IMR-90 (cell line): ENCODE measurements around the gene SYN1. TPM values are rescaled to one million over a fixed set of nuclear protein-coding genes. Genes with fewer than 3 reads are reported as not detected.

Source experiments
- ATAC-seq: fragments of 200-7000 bp; cut with Tn5 transposase; 2 replicates; pipeline ENCODE4 v1.9.1; 2020; ENCODE audit warnings: low read depth, mild to moderate bottlenecking, moderate library complexity
- BruUV-seq: library from RNA; stranded (reverse); fragments of 400-500 nt; replicated peaks from 2 replicates; lab custom pipeline; 2021; lab: Mats Ljungman, UMichigan
- CTCF ChIA-PET: fragments of 300-600 bp; formaldehyde crosslinking; extraction: SDS; loops from one replicate; lab custom pipeline; 2021; ENCODE audit warnings: antibody characterized with exemption; lab: Yijun Ruan, JAX
- POLR2A ChIA-PET: fragments of 300-600 bp; sonication (Branson Sonifier 250); formaldehyde crosslinking; loops from one replicate; lab custom pipeline; 2022; ENCODE audit warnings: antibody characterized with exemption; ENCODE audit not compliant: unreplicated experiment; lab: Charles Lee
- DNase-seq: peaks from one replicate; pipeline ENCODE4 v3.0.0; 2013
- H2AFZ ChIP-seq: replicated peaks from 2 replicates; pipeline ENCODE3; 2013; ENCODE audit warnings: low read length, mild to moderate bottlenecking; ENCODE audit not compliant: poor library complexity
- H2AK5ac ChIP-seq: 2 replicates; pipeline ENCODE4 v1.6.1; 2013; ENCODE audit warnings: low read depth, low read length, inconsistent platforms
- H2AK9ac ChIP-seq: replicated peaks from 2 replicates; pipeline ENCODE3; 2013; ENCODE audit warnings: mild to moderate bottlenecking, low read depth, low read length, moderate library complexity; ENCODE audit not compliant: poor library complexity
- H2BK120ac ChIP-seq: 2 replicates; pipeline ENCODE4 v1.6.1; 2013; ENCODE audit warnings: low read depth, low read length, inconsistent platforms
- H2BK15ac ChIP-seq: 3 replicates; pipeline ENCODE4 v1.6.1; 2013; ENCODE audit warnings: low read depth, low read length, inconsistent platforms
- H2BK20ac ChIP-seq: 2 replicates; pipeline ENCODE4 v1.6.1; 2013; ENCODE audit warnings: low read depth, mild to moderate bottlenecking, inconsistent platforms, low read length, moderate library complexity
- H2BK5ac ChIP-seq: 2 replicates; pipeline ENCODE4 v1.6.1; 2013; ENCODE audit warnings: mild to moderate bottlenecking, low read depth, low read length, inconsistent platforms; ENCODE audit not compliant: poor library complexity, severe bottlenecking
- H3K14ac ChIP-seq: replicated peaks from 2 replicates; pipeline ENCODE4 v1.6.1; 2013; ENCODE audit warnings: low read depth, low read length, inconsistent platforms
- H3K18ac ChIP-seq: 2 replicates; pipeline ENCODE4 v1.6.1; 2013; ENCODE audit warnings: low read depth, low read length, control low read depth
- H3K23ac ChIP-seq: 2 replicates; pipeline ENCODE4 v1.6.1; 2013; ENCODE audit warnings: low read depth, low read length, inconsistent platforms
- H3K27ac ChIP-seq: 2 replicates; pipeline ENCODE4 v1.5.1; 2013; ENCODE audit warnings: mild to moderate bottlenecking, control low read depth, low read length; ENCODE audit not compliant: insufficient read depth
- H3K27me3 ChIP-seq: 2 replicates; pipeline ENCODE4 v1.6.1; 2013; ENCODE audit warnings: low read length; ENCODE audit not compliant: control insufficient read depth, insufficient read depth
- H3K36me3 ChIP-seq: 2 replicates; pipeline ENCODE4 v1.6.1; 2013; ENCODE audit warnings: low read length, mixed read lengths; ENCODE audit not compliant: control insufficient read depth, insufficient read depth
- H3K4ac ChIP-seq: 2 replicates; pipeline ENCODE4 v1.6.1; 2013; ENCODE audit warnings: low read depth, low read length, inconsistent platforms
- H3K4me1 ChIP-seq: 2 replicates; pipeline ENCODE4 v1.6.1; 2013; ENCODE audit warnings: low read length, mixed read lengths; ENCODE audit not compliant: control insufficient read depth, insufficient read depth
- H3K4me2 ChIP-seq: 2 replicates; pipeline ENCODE4 v1.6.1; 2013; ENCODE audit warnings: low read depth, mild to moderate bottlenecking, control low read depth, low read length, moderate library complexity
- H3K4me3 ChIP-seq: 2 replicates; pipeline ENCODE4 v1.5.1; 2013; ENCODE audit warnings: low read depth, mild to moderate bottlenecking, control low read depth, low read length, moderate library complexity; ENCODE audit not compliant: insufficient read depth
- H3K56ac ChIP-seq: 2 replicates; pipeline ENCODE4 v1.6.1; 2013; ENCODE audit warnings: low read length, inconsistent platforms; ENCODE audit not compliant: insufficient read depth; ENCODE audit errors: extremely low read depth
- H3K79me1 ChIP-seq, 2 experiments: 2 replicates each; pipeline ENCODE4 v1.6.1; 2013; ENCODE audit warnings: low read length in 2 of 2, inconsistent platforms in 1 of 2, low read depth in 1 of 2
- H3K9ac ChIP-seq: 2 replicates; pipeline ENCODE4 v1.6.1; 2013; ENCODE audit warnings: low read depth, low read length, control low read depth
- H3K9me1 ChIP-seq: 2 replicates; pipeline ENCODE4 v1.6.1; 2013; ENCODE audit warnings: low read length, inconsistent platforms; ENCODE audit not compliant: insufficient read depth
- H3K9me3 ChIP-seq: 2 replicates; pipeline ENCODE4 v1.6.1; 2013; ENCODE audit warnings: low read length; ENCODE audit not compliant: control insufficient read depth, insufficient read depth
- H4K20me1 ChIP-seq: 2 replicates; pipeline ENCODE4 v1.6.1; 2013; ENCODE audit warnings: low read length, inconsistent platforms; ENCODE audit not compliant: insufficient read depth
- H4K5ac ChIP-seq: 2 replicates; pipeline ENCODE4 v1.6.1; 2013; ENCODE audit warnings: mild to moderate bottlenecking, low read depth, low read length, control low read depth
- H4K8ac ChIP-seq, 2 experiments: 2 replicates each; pipeline ENCODE4 v1.6.1; 2013; ENCODE audit warnings: low read depth in 2 of 2, low read length in 2 of 2, control low read depth in 1 of 2, inconsistent platforms in 1 of 2
- H4K91ac ChIP-seq: 2 replicates; pipeline ENCODE4 v1.6.1; 2013; ENCODE audit warnings: low read depth, low read length, inconsistent platforms; ENCODE audit not compliant: insufficient read depth
- MAFK ChIP-seq: IDR thresholded peaks from 2 replicates; pipeline ENCODE4 v1.6.1; 2012; ENCODE audit warnings: low read depth, low read length, improper control_type of control experiment
- MXI1 ChIP-seq: IDR thresholded peaks from 2 replicates; pipeline ENCODE4 v1.6.1; 2012; ENCODE audit warnings: low read depth, mild to moderate bottlenecking, low read length, moderate library complexity, borderline replicate concordance
- WGBS, 2 experiments: methylation state at CpG; one replicate each; pipeline versions ENCODE4 v1.1.5 to v1.1.7; 2013; ENCODE audit warnings: missing lambda C conversion rate in 2 of 2; ENCODE audit not compliant: insufficient read length in 1 of 2; ENCODE audit errors: extremely low coverage in 2 of 2; 5-methylcytosine and 5-hydroxymethylcytosine counted together
- dilution Hi-C: fragments of 300-500 bp; cut with HindIII; formaldehyde crosslinking; loops from one replicate; pipeline ENCODE4 v1.14.3; 2018; ENCODE audit warnings: low sequenced_read_pairs; ENCODE audit not compliant: unreplicated experiment
- in situ Hi-C: fragments of 300-500 bp; cut with MboI; formaldehyde crosslinking; loops from 3 replicates; pipeline ENCODE4 v1.14.3; 2019; ENCODE audit warnings: low sequenced_read_pairs, inconsistent platforms, mixed read lengths
- intact Hi-C: fragments of 100-400 bp; cut with micrococcal nuclease; formaldehyde crosslinking; loops from 2 replicates; pipeline ENCODE4 v1.10.0; 2022
- polyA plus RNA-seq, 3 experiments: library from polyadenylated mRNA; depleted of rRNA; stranded (reverse); fragments of >200 nt; gene quantifications; 2 replicates each; pipeline ENCODE4 v1.2.3, GENCODE V29; 2012; ENCODE audit warnings: low replicate concordance in 1 of 3
- total RNA-seq: library from RNA; depleted of rRNA; stranded (reverse); fragments of >200 nt; gene quantifications from 2 replicates; pipeline ENCODE4 v1.2.3, GENCODE V29; 2012
- TF ChIP-seq, protein P1 (sequence below): fragments of 150-350 bp; IDR thresholded peaks from 2 replicates; pipeline ENCODE4 v1.6.1; 2016; ENCODE audit warnings: low read depth, mild to moderate bottlenecking, low read length, moderate library complexity, borderline replicate concordance
- TF ChIP-seq, protein P2 (sequence below): conservative IDR thresholded peaks from 2 replicates; pipeline ENCODE4 v1.5.1; 2012; ENCODE audit warnings: mild to moderate bottlenecking, low read depth, low read length, improper control_type of control experiment

SYN1 gene
- total and polyA plus RNA-seq, 2 of the 4 experiments (the other 2 are of a cell fraction) = under 0.01 to 0.56 TPM

DNA sequence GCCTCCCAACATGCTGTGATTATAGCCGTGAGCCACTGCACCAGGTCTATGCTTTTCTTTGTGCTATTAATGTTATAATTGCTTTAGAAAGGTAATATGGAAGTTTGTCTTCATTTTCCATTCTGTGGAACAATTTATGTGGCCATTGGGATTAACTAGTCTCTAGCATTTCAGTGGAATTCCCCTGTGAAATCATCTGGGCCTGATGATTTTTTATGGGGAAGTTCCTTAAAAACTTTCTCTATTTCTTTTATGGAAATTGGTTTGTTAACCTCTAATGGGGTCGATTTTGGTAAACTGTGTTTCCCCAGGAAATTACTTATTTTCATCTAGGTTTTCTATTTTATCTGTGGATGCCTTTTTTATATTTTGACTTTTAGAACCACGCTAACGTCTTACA lies 26.1 kb downstream of the SYN1 start:
- ATAC-seq = no peak
- dilution Hi-C loops = no loop called here

More for the DNA sequence above, 26.1 kb downstream of the SYN1 start:
- Histone ChIP-seq H3K27ac (no peak overlapping the region), H3K4ac (no peak overlapping the region), H2BK20ac (no peak overlapping the region), H4K20me1 (no peaks in the 10 kb centered on the region; the same call in 1 of the 2 replicates), H2BK5ac (no peak overlapping the region), H3K14ac (no peak overlapping the region), H3K4me3 (no peak overlapping the region), H4K91ac (no peak overlapping the region), H4K5ac (no peak overlapping the region), H3K4me2 (no peak overlapping the region), H2AK5ac (no peak overlapping the region), H3K9me3 (no peaks in the 10 kb centered on the region; the same call in 1 of the 2 replicates), H3K36me3 (no peaks in the 10 kb centered on the region), H2BK120ac (no peak overlapping the region), H3K4me1 (peaks cover 7% of the 10 kb centered on the region), H3K79me1 (no peaks in the 10 kb centered on the region), H4K8ac (no peak overlapping the region), H3K27me3 (no peaks in the 10 kb centered on the region), H2BK15ac (no peak overlapping the region), H3K23ac (no peak overlapping the region), H3K56ac (no peak overlapping the region), H3K9ac (no peak overlapping the region), H2AK9ac (no peak overlapping the region), H2AFZ (no peak overlapping the region), H3K9me1 (no peaks in the 10 kb centered on the region; the same call in 1 of the 2 replicates), H3K18ac (no peak overlapping the region)
- TF ChIP-seq MXI1 (no peak), MAFK (no peak)
- TF ChIP-seq, protein P1, sequence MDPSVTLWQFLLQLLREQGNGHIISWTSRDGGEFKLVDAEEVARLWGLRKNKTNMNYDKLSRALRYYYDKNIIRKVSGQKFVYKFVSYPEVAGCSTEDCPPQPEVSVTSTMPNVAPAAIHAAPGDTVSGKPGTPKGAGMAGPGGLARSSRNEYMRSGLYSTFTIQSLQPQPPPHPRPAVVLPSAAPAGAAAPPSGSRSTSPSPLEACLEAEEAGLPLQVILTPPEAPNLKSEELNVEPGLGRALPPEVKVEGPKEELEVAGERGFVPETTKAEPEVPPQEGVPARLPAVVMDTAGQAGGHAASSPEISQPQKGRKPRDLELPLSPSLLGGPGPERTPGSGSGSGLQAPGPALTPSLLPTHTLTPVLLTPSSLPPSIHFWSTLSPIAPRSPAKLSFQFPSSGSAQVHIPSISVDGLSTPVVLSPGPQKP = no peak
- TF ChIP-seq, protein P2, sequence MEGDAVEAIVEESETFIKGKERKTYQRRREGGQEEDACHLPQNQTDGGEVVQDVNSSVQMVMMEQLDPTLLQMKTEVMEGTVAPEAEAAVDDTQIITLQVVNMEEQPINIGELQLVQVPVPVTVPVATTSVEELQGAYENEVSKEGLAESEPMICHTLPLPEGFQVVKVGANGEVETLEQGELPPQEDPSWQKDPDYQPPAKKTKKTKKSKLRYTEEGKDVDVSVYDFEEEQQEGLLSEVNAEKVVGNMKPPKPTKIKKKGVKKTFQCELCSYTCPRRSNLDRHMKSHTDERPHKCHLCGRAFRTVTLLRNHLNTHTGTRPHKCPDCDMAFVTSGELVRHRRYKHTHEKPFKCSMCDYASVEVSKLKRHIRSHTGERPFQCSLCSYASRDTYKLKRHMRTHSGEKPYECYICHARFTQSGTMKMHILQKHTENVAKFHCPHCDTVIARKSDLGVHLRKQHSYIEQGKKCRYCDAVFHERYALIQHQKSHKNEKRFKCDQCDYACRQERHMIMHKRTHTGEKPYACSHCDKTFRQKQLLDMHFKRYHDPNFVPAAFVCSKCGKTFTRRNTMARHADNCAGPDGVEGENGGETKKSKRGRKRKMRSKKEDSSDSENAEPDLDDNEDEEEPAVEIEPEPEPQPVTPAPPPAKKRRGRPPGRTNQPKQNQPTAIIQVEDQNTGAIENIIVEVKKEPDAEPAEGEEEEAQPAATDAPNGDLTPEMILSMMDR = no peak
- CTCF ChIA-PET = no interaction called here
- no CpG with 5 or more reads among the region's 4 CpGs for WGBS, 2 experiments
- no peak for DNase-seq
- in situ Hi-C loops = no loop called here
- intact Hi-C loops = no loop called here
- no TSS peak for BruUV-seq
- POLR2A ChIA-PET = no interaction called here
